D721Med (cell line): ENCODE data around the gene C6orf47.

Experiments
- DNase-seq: peaks from one replicate; pipeline ENCODE4 v3.0.0; 2011; ENCODE audit warnings: low spot score; ENCODE audit not compliant: insufficient read length
- FAIRE-seq: peaks from 2 replicates; lab custom pipeline; 2011; peaks lifted over from hg19 to GRCh38; lab: Jason Lieb, UNC
- CTCF ChIP-seq: IDR thresholded peaks from 2 replicates; pipeline ENCODE4 v1.5.1; 2012; ENCODE audit warnings: mild to moderate bottlenecking, control low read depth; ENCODE audit not compliant: insufficient read depth; ENCODE audit errors: missing control alignments

The C6orf47 gene

GRCh38 chr6:31636698-31637596 lies 23.6 kb downstream of the C6orf47 start:
- DNase-seq = no peak
- TF ChIP-seq CTCF = no peak
- FAIRE-seq = no peak

DNA sequence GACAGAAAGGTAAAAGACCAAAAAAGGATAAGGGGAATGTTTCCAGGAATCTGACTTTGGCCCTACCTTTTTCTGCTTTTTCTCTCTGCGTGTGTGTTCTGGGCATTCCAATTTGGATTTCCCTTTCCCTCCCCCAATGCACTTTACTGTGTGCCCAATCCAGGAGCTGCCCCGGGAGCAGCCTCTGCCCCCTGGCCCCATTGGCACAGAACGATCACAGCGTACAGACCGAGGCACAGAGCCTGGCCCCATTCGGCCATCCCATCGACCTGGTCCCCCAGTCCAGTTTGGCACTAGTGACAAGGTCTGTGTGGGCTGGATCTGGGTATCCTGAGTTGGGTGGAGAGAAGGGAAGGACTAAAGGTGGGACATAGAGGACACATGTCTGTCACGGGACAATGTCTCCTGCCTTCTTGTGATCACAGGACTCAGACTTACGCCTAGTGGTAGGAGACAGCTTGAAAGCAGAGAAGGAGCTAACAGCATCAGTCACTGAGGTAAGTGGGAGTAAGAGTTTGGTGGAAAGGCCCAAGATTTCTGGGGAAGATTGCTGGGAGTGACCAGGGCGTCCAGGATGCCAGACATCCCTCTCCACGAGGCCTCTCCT lies 25.5 kb downstream of the C6orf47 start:
- DNase-seq (no peak), FAIRE-seq (no peak)
- no peak for TF ChIP-seq CTCF

DNA sequence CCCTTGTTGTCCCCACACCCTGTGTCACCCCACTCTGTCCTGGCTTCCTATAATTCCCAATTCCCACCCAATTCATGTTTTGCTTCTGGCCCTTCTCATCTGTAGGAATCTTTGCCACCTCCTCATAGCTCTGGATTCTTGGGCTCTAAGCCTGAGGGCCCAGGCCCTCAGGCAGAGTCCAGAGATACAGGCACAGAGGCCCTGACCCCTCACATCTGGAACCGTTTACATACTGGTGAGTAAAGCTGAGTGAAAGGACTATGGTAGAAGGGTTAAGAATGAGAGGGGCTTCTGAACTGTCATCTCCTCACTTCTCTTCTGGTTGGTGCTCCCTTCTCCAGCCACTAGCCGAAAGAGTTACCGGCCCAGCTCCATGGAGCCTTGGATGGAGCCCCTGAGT lies 26.4 kb downstream of the C6orf47 start:
- no peak for TF ChIP-seq CTCF
- FAIRE-seq = no peak
- no peak for DNase-seq

DNA sequence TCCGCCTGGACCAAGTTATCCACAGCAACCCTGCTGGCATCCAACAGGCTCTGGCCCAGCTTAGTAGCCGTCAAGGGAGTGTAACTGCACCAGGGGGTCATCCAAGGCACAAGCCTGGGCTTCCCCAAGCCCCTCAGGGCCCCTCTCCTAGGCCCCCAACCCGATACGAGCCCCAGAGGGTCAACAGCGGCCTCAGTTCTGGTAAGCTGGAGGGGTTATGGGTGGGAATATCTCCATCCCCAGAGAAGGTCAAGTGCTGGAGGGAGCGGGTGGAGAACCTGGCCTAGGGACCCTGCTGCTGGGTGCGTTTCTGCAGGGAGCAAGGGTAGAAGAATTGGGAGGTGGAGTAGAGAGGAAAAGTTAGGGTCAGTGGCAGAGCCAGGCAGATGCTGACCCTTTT lies 27.1 kb downstream of the C6orf47 start:
- TF ChIP-seq CTCF = no peak
- FAIRE-seq (no peak), DNase-seq (no peak)

DNA sequence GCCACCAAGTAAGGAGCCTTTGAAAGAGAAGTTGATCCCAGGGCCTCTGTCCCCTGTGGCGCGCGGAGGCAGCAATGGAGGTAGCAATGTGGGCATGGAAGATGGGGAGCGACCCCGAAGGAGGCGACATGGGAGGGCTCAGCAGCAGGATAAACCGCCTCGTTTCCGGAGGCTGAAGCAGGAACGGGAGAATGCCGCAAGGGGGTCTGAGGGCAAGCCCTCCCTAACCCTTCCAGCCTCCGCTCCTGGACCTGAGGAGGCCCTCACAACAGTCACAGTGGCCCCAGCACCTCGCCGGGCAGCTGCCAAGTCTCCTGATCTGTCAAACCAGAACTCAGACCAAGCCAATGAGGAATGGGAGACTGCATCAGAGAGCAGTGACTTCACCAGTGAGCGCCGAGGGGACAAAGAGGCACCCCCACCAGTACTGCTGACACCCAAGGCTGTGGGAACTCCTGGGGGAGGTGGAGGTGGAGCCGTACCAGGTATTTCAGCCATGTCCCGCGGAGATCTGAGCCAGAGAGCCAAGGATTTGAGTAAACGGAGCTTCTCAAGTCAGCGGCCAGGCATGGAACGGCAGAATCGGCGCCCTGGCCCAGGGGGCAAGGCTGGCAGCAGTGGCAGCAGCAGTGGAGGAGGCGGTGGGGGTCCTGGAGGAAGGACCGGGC lies 28.2 kb downstream of the C6orf47 start:
- no peak for FAIRE-seq
- no peak for DNase-seq
- no peak for TF ChIP-seq CTCF

GRCh38 chr6:31631681-31632278 lies 28.8 kb downstream of the C6orf47 start:
- FAIRE-seq (no peak), DNase-seq (no peak)
- no peak for TF ChIP-seq CTCF
